ENCODE results near the gene HORMAD2.
"Not testable (repeated sequence)": the region's sequence is repeated elsewhere in the genome, so short reads cannot be mapped to it uniquely, and the experiment has no call there.

The HORMAD2 gene

DNA sequence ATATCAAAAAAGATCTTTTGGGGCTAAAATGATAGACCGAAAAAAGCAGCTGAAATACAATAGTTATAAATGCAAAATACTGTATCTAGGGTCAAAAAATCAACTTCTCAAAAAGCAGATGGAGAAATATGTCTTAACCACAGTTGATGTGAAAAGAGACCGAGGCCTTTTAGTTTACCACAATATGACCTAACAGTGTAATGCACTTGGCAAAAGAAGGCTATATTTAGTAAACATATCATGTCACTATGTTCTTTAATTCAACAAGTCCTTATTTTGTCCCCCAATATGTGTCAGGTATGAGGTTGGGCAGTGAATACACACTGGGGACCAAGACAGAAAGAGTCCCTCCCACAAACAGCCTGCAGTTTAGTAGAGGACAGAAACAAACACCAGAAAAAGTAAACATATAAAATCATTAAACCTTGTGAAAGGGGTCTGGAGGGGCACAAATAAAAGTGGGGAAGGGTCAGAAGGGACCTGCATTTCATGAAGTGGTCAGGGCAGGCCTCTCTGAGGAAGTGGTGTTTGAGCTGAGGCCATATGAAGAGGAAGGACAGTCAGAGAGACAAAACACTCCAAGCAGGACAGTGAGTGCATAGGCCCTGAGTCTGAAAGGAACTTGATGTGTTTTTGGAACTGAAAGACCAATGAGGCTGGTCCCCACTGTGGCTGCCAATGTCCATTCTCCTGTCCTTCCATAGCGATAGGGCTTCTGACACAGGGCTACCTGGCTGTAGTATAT lies 112.9 kb downstream of the HORMAD2 start:
- no peak for DNase-seq

GRCh38 chr22:30195245-30196140 lies 115.2 kb downstream of the HORMAD2 start:
- no peak for DNase-seq

- peak; percentile 53 for DNase-seq
Measured at GRCh38 chr22:30196141-30196879, 116.0 kb downstream of the HORMAD2 start.

GRCh38 chr22:30196880-30197336 lies 116.6 kb downstream of the HORMAD2 start:
- no peak for DNase-seq

- no peak for DNase-seq
Measured at GRCh38 chr22:30197389-30197788, 117.1 kb downstream of the HORMAD2 start.

DNA sequence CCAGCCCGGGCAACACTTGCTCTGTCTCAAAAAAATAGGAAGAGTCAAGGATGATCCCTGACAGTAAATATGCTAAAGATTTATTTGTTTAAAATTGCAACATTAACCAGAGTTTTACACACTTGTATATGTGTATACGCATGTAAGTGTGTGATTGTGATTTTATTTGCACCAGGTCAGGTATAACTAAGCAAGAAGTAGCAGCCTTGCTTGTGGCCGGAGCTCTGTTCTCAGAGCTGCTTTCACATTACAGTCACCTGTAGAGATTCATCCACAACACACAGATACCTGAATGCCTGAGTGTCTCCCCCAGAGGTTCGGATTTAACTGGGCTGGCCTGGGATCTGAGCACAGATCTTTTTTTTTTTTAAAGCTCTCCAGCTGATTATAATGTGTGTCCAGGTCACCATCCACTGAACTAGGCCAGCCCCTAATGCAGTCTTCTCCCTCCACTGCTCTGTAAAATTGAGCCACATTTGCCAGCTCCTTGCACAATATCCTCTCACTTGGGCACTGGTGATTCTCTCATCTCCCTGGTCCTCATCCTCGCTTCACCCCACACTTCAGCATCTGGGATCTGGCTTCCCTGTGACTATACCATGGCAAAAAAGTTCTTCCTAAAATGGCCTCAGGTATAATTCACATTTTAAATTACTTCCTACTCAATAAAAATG lies 118.0 kb downstream of the HORMAD2 start:
- DNase-seq: no peak

- DNase-seq: no peak
Measured at GRCh38 chr22:30198921-30199320, 118.7 kb downstream of the HORMAD2 start.

DNA sequence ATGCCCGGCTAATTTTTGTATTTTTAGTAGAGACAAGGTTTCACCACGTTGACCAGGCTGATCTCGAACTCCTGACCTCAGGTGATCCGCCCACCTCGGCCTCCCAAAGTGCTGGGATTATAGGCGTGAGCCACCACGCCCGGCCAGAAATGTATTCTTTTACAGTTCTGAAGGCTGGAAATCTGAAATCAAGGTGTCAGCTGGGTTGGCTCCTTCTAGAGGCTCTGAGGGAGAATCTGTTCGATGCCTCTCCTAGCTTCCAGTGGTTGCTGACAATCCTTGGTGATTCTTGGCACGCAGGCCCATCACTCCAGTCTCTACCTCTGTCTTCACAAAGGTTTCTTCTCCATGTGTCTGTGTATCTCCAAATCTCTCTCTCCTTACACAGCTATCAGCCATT lies 120.6 kb downstream of the HORMAD2 start:
- not testable (repeated sequence) for DNase-seq

- no peak for DNase-seq
Measured at GRCh38 chr22:30201945-30202344, 121.7 kb downstream of the HORMAD2 start.

GRCh38 chr22:30202531-30203006 lies 122.3 kb downstream of the HORMAD2 start:
- peak; percentile 36 for DNase-seq

GRCh38 chr22:30204015-30204741 lies 123.9 kb downstream of the HORMAD2 start:
- no peak for DNase-seq

- no peak for DNase-seq
Measured at GRCh38 chr22:30204742-30205111, 124.5 kb downstream of the HORMAD2 start.

- no peak for DNase-seq
Measured at GRCh38 chr22:30205281-30206115, 125.2 kb downstream of the HORMAD2 start.

- peak; percentile 32 for DNase-seq
Measured at GRCh38 chr22:30206944-30207343, 126.7 kb downstream of the HORMAD2 start.

DNA sequence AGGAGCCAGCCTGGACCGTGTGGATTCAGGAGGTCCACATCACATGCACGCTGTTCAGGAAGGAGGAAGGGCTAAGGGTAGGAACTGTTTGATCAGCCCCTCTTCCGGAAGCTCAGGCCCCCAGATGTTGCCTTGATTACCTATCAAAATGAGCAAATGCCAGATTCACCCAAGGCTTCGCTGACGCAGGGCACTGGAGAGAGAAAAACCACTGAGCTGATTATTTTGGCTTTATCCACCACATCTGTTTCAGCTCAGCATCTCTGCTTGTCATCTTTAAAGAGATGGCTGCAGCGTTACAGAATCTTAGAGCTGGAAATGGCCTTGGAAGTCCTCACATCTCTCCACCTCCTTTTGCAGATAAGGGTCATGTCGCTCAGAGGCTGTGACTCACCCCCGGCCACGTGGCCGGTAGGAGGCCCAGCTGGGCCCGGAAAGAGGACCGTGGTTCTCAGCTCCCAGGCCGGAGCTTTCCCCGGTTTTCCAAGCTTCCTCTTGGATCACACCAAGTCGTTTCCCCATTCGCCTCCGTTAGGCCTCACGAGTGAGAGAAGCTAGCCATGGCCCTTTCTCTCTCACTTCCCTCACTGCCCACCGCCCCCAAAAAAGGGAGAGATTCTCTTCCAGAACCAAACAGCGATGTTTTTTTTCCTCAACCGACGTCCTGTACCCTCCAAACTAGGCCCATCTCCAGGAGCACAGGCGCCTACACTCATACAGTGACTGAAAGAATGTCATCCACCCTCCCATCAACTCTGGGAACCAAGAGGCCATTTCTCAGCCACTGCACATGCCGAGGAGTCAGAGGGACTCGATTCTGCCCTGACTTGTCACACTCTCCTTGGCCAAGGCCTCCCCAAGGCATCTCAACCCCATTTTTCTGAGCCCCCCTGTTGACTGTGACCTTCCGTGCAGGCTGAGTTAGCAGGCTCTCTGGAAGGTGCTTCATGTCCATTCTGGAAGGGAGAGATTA lies 128.7 kb downstream of the HORMAD2 start:
- no peak for DNase-seq

DNA sequence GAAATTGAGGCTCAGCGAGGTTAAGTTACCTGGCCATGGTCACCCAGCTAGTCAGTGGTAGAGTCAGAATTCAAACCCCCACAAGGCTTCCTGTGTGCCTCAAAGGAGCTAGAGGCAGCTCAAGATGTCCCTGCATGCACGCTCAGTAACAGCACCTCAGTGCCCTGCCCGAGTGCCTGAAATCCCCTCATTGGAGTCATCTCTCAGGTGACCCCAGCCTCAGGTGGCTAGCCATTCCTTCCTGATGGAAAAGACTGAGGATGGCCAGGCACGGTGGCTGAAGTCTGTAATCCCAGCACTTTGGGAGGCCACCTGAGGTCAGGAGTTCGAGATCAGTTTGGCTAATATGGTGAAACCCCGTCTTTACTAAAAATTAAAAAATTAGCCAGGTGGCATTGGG lies 129.4 kb downstream of the HORMAD2 start:
- no peak for DNase-seq

GRCh38 chr22:30210235-30210909 lies 130.1 kb downstream of the HORMAD2 start:
- peak; percentile 27 for DNase-seq

- no peak for DNase-seq
Measured at GRCh38 chr22:30211124-30211820, 131.0 kb downstream of the HORMAD2 start.
